H1 (cell line): ENCODE measurements around the gene TLK2. TPM values are rescaled to one million over a fixed set of nuclear protein-coding genes. Genes with fewer than 3 reads are reported as not detected.
"Not testable (repeated sequence)": the region's sequence is repeated elsewhere in the genome, so short reads cannot be mapped to it uniquely, and the experiment has no call there.

Experiments
- CTCF ChIA-PET: fragments of 300-600 bp; sonication (Branson Sonifier 250); formaldehyde crosslinking; loops from one replicate; lab custom pipeline; 2021; ENCODE audit not compliant: partially characterized antibody; lab: Charles Lee
- POLR2A ChIA-PET: fragments of 300-600 bp; sonication (Branson Sonifier 250); formaldehyde crosslinking; loops from one replicate; lab custom pipeline; 2021; ENCODE audit warnings: inconsistent platforms; ENCODE audit not compliant: partially characterized antibody; lab: Charles Lee
- DNase-seq, 2 experiments: peaks; one replicate each; pipeline versions ENCODE4 v3.0.0 to v3.0.0-alpha.2; 2010 to 2022; ENCODE audit warnings: low spot score in 2 of 2, low read depth in 1 of 2, mixed read lengths in 1 of 2
- FAIRE-seq: peaks from 2 replicates; lab custom pipeline; 2011; peaks lifted over from hg19 to GRCh38; lab: Jason Lieb, UNC
- H2AFZ ChIP-seq: 2 replicates; pipeline ENCODE4 v1.8.1; 2012; ENCODE audit warnings: low read length, inconsistent platforms
- H2AK5ac ChIP-seq: 2 replicates; pipeline ENCODE4 v1.6.1; 2013; ENCODE audit warnings: low read depth, low read length
- H2BK120ac ChIP-seq: replicated peaks from 2 replicates; pipeline ENCODE3; 2013; ENCODE audit warnings: low read depth, low read length, inconsistent platforms
- H2BK12ac ChIP-seq: 2 replicates; pipeline ENCODE4 v1.6.1; 2013; ENCODE audit warnings: low read depth, low read length
- H2BK15ac ChIP-seq: 2 replicates; pipeline ENCODE4 v1.6.1; 2013; ENCODE audit warnings: low read length
- H2BK20ac ChIP-seq: 2 replicates; pipeline ENCODE4 v1.6.1; 2013; ENCODE audit warnings: low read length
- H2BK5ac ChIP-seq: 2 replicates; pipeline ENCODE4 v1.6.1; 2013; ENCODE audit warnings: low read depth, low read length
- H3K14ac ChIP-seq: 2 replicates; pipeline ENCODE4 v1.6.1; 2013; ENCODE audit warnings: inconsistent platforms; ENCODE audit not compliant: insufficient read length
- H3K18ac ChIP-seq: 2 replicates; pipeline ENCODE4 v1.6.1; 2013; ENCODE audit warnings: low read length; ENCODE audit errors: extremely low read depth
- H3K23ac ChIP-seq: 2 replicates; pipeline ENCODE4 v1.6.1; 2013; ENCODE audit warnings: inconsistent platforms; ENCODE audit not compliant: insufficient read length
- H3K23me2 ChIP-seq: 2 replicates; pipeline ENCODE4 v1.6.1; 2013; ENCODE audit warnings: low read depth, low read length
- H3K27ac ChIP-seq: 2 replicates; pipeline ENCODE4 v1.6.1; 2011; ENCODE audit warnings: low read depth, low read length, inconsistent platforms
- H3K27me3 ChIP-seq, 4 experiments: replicated peaks in 1 of 4; 1 replicate in 1 of 4; 2 replicates in 3 of 4; pipeline versions ENCODE4 v1.6.1 to v1.8.1; 2011 to 2013; ENCODE audit warnings: low read length in 3 of 4, mild to moderate bottlenecking in 3 of 4, inconsistent platforms in 2 of 4, mixed read lengths in 2 of 4, moderate library complexity in 1 of 4; ENCODE audit not compliant: control insufficient read depth in 3 of 4, insufficient read depth in 3 of 4; ENCODE audit errors: extremely low read depth in 1 of 4
- H3K36me3 ChIP-seq, 4 experiments: 2 replicates each; pipeline versions ENCODE4 v1.6.1 to v1.8.1; 2011 to 2013; ENCODE audit warnings: mild to moderate bottlenecking in 4 of 4, low read length in 3 of 4, moderate library complexity in 2 of 4, control low read depth in 1 of 4, inconsistent platforms in 1 of 4; ENCODE audit not compliant: insufficient read depth in 4 of 4, control insufficient read depth in 2 of 4
- H3K4ac ChIP-seq: replicated peaks from 2 replicates; pipeline ENCODE3; 2013; ENCODE audit warnings: low read length, low read depth, mixed read lengths, inconsistent platforms; ENCODE audit not compliant: insufficient read length
- H3K4me1 ChIP-seq, 4 experiments: replicated peaks in 1 of 4; 1 replicate in 1 of 4; 2 replicates in 3 of 4; pipeline versions ENCODE4 v1.6.1 to v1.8.1; 2011 to 2013; ENCODE audit warnings: low read length in 3 of 4, inconsistent platforms in 2 of 4, mixed read lengths in 1 of 4; ENCODE audit not compliant: insufficient read depth in 4 of 4, control insufficient read depth in 3 of 4
- H3K4me2 ChIP-seq, 2 experiments: 2 replicates each; pipeline versions ENCODE4 v1.6.1 to v1.8.1; 2011 to 2013; ENCODE audit warnings: low read depth in 2 of 2, low read length in 2 of 2, control low read depth in 1 of 2, inconsistent platforms in 1 of 2, mild to moderate bottlenecking in 1 of 2; ENCODE audit not compliant: insufficient read depth in 1 of 2
- H3K4me3 ChIP-seq, 4 experiments: fragments of 200-600, 300-600 bp in 1 of 4; sonication (generic), shearing (Covaris generic), sonication (Bioruptor Twin) in 1 of 4; 2 replicates each; pipeline versions ENCODE4 v1.5.1 to v1.8.1; 2011 to 2016; ENCODE audit warnings: low read length in 4 of 4, low read depth in 3 of 4, control low read depth in 2 of 4, inconsistent platforms in 2 of 4, mild to moderate bottlenecking in 2 of 4, mixed read lengths in 1 of 4, moderate library complexity in 1 of 4; ENCODE audit not compliant: insufficient read depth in 2 of 4; ENCODE audit errors: extremely low read depth in 1 of 4
- H3K56ac ChIP-seq: replicated peaks from 2 replicates; pipeline ENCODE3; 2013; ENCODE audit warnings: low read depth, mild to moderate bottlenecking, mixed read lengths, low read length, inconsistent platforms; ENCODE audit not compliant: insufficient read length
- H3K79me1 ChIP-seq: 2 replicates; pipeline ENCODE4 v1.6.1; 2013; ENCODE audit warnings: low read depth, low read length, control low read depth
- H3K79me2 ChIP-seq, 2 experiments: 2 replicates each; pipeline versions ENCODE4 v1.6.1 to v1.8.1; 2012 to 2013; ENCODE audit warnings: low read length in 2 of 2, mild to moderate bottlenecking in 2 of 2, inconsistent platforms in 1 of 2; ENCODE audit not compliant: insufficient read depth in 2 of 2, control insufficient read depth in 1 of 2
- H3K9ac ChIP-seq, 4 experiments: replicated peaks in 1 of 4; 1 replicate in 1 of 4; 2 replicates in 3 of 4; pipeline versions ENCODE4 v1.6.1 to v1.8.1; 2011 to 2013; ENCODE audit warnings: low read depth in 3 of 4, low read length in 3 of 4, control low read depth in 2 of 4, mild to moderate bottlenecking in 2 of 4, moderate library complexity in 2 of 4, inconsistent platforms in 1 of 4; ENCODE audit errors: extremely low read depth in 1 of 4
- H3K9me3 ChIP-seq, 2 experiments: 2 replicates each; pipeline versions ENCODE4 v1.6.1 to v1.8.1; 2012 to 2013; ENCODE audit warnings: mild to moderate bottlenecking in 2 of 2, moderate library complexity in 2 of 2, control low read depth in 1 of 2, inconsistent platforms in 1 of 2, low read depth in 1 of 2, low read length in 1 of 2, mixed read lengths in 1 of 2; ENCODE audit not compliant: insufficient read depth in 2 of 2
- H4K20me1 ChIP-seq, 2 experiments: replicated peaks in 1 of 2; 2 replicates each; pipeline versions ENCODE3 to v1.8.1; 2011 to 2013; ENCODE audit warnings: inconsistent platforms in 2 of 2, low read length in 2 of 2, mild to moderate bottlenecking in 1 of 2; ENCODE audit not compliant: insufficient read depth in 2 of 2, control insufficient read depth in 1 of 2
- H4K5ac ChIP-seq: 2 replicates; pipeline ENCODE4 v1.6.1; 2013; ENCODE audit warnings: low read length, low read depth, mixed read lengths, inconsistent platforms; ENCODE audit not compliant: insufficient read length
- H4K8ac ChIP-seq: 2 replicates; pipeline ENCODE4 v1.8.0; 2013; ENCODE audit warnings: mild to moderate bottlenecking, moderate library complexity, low read length, inconsistent platforms; ENCODE audit not compliant: insufficient read depth; ENCODE audit errors: extremely low read depth
- H4K91ac ChIP-seq: replicated peaks from 2 replicates; pipeline ENCODE3; 2013; ENCODE audit warnings: low read length, mixed read lengths, inconsistent platforms; ENCODE audit not compliant: insufficient read length
- WGBS, 2 experiments: shearing (Covaris generic) in 1 of 2; methylation state at CpG; one replicate each; pipeline versions ENCODE4 v1.1.6 to v1.1.7; 2013 to 2015; ENCODE audit warnings: low lambda C conversion rate in 2 of 2, mixed read lengths in 2 of 2, inconsistent platforms in 1 of 2, low coverage in 1 of 2, missing lambda C conversion rate in 1 of 2; ENCODE audit not compliant: insufficient replicate concordance in 2 of 2, insufficient coverage in 1 of 2, insufficient read length in 1 of 2; ENCODE audit errors: extremely low coverage in 1 of 2, missing lambda C conversion rate in 1 of 2; 5-methylcytosine and 5-hydroxymethylcytosine counted together
- polyA plus RNA-seq, 7 experiments: library from polyadenylated mRNA; depleted of rRNA in 3 of 7; stranded (reverse) in 5 of 7; unstranded in 2 of 7; fragments of >200 nt in 5 of 7; fragments of 200-250 nt in 2 of 7; gene quantifications; 1 replicate in 5 of 7; 2 replicates in 1 of 7; 4 replicates in 1 of 7; pipeline versions ENCODE4 v1.2.1 to v1.2.3, GENCODE V29; 2011 to 2013; ENCODE audit warnings: missing spikeins in 2 of 7, mixed read lengths in 2 of 7
- total RNA-seq: library from RNA; stranded (reverse); fragmentation: NEBNext Ultra II Directional; extraction: Animal tissue kit (Norgen Biotek cat#: 25700); gene quantifications from 2 replicates; pipeline ENCODE4 v1.2.1, GENCODE V29; 2021

Gene TLK2
- total and polyA plus RNA-seq, 2 of the 8 experiments (the other 6 are each of a cell fraction or from before 2014, with no cell fraction given), result 43.1 to 59.9 TPM

- H3K18ac ChIP-seq, H4K91ac ChIP-seq, H2AFZ ChIP-seq, H3K23me2 ChIP-seq, H3K36me3 ChIP-seq, H2BK5ac ChIP-seq, H2BK120ac ChIP-seq, H3K4me2 ChIP-seq, H3K56ac ChIP-seq, POLR2A ChIA-PET, H3K4me3 ChIP-seq, H2BK12ac ChIP-seq, H2BK15ac ChIP-seq, H3K23ac ChIP-seq, DNase-seq, H3K79me2 ChIP-seq, H3K9me3 ChIP-seq, H3K27me3 ChIP-seq, H3K27ac ChIP-seq, H4K20me1 ChIP-seq, H2AK5ac ChIP-seq, H3K4me1 ChIP-seq, H2BK20ac ChIP-seq, H4K8ac ChIP-seq, H3K14ac ChIP-seq, FAIRE-seq, H3K4ac ChIP-seq, H3K9ac ChIP-seq, H3K79me1 ChIP-seq, H4K5ac ChIP-seq: not testable (repeated sequence)
- CTCF ChIA-PET, result interaction anchor here (0.6 kb wide), 1 partner anchor 978 kb away, joined by 3 read pairs; no protein-coding TSS in a partner anchor
- WGBS, 2 experiments, result 91% methylated on average over 10 of the region's 10 CpGs; no CpG with 5 or more reads in 1 of the 2 experiments
Observed at GRCh38 chr17:62458483-62458882, 20.1 kb upstream of the TLK2 start.

DNA sequence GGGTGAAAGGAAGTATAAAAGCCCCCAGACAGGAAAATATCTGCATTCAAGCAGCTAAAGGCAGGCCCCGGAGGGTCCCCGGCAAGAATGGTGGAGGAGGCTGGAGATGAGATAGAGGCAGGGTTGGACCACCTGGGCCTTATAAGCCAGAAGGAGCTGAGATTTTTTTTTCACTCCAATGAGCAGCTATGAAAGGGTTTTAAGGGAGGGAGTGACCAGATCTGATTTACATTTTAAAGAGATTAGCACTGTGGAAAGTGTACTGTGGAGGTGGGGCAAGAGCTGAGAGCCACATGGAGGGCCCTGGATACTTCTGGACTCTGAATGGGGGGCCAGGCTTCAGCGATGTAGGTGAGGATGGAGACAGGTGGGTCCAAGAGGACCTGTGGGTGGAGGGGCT, 14.2 kb upstream of the TLK2 start:
- H2BK20ac ChIP-seq, H2BK120ac ChIP-seq, H4K8ac ChIP-seq, H3K36me3 ChIP-seq, H3K18ac ChIP-seq, H3K79me2 ChIP-seq, H3K23ac ChIP-seq, H2BK12ac ChIP-seq, H2BK5ac ChIP-seq, DNase-seq, H3K9ac ChIP-seq, H3K14ac ChIP-seq, H3K27me3 ChIP-seq, H2AFZ ChIP-seq, H3K4me2 ChIP-seq, H2AK5ac ChIP-seq, POLR2A ChIA-PET, H4K91ac ChIP-seq, H3K4me3 ChIP-seq, H3K23me2 ChIP-seq, H3K56ac ChIP-seq, H3K4ac ChIP-seq, H3K4me1 ChIP-seq, FAIRE-seq, H3K9me3 ChIP-seq, H3K27ac ChIP-seq, H4K5ac ChIP-seq, H4K20me1 ChIP-seq, H2BK15ac ChIP-seq, H3K79me1 ChIP-seq: not testable (repeated sequence)
- CTCF ChIA-PET, result interaction anchor here (1.0 kb wide), 1 partner anchor 8 kb away, joined by 3 read pairs; no protein-coding TSS in a partner anchor
- 97% methylated on average over 3 of the region's 3 CpGs; no CpG with 5 or more reads in 1 of the 2 experiments for WGBS, 2 experiments
